Measurements from ENCODE around the gene GFER.

DNA sequence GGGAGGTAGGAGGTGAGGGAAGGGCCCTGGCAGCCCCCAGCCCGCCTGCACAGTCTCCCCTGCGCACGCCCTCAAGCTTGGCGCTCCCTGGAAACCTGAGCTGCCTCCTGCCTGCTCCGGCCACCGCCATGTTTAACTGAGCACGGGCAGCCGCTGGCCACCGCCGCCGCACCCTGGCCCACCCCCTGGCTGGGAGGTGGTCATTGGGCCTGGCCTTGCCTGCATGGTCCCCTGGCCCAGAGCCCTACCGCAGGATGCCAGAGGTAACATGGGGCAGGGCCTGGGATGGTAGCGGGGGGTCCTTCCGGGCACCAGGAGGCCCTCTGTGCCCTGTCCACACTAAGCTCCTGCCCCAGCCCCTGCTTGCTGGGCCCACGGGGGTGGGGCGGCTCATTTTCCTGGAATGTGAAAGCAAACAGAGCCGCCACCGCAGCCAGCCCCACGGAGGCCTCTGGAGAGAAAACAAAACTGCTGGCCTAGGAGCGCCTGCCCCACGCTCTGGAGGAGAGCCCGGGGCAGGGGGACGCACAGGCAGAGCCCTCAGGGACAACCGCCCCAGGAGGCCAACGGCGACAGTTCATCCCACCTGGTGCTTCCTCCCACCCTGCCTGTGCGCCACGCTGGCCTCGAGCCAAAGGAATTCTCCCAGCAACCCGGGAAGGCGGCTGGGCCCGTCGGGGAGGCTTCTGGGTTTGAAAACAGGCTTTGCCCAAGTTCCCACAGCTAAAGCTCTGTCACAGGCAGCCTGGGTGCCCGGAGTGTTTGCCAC lies 51.6 kb downstream of the GFER start:
- TF ChIP-seq POLR2A (IDR thresholded peaks at IDR 0.05; ENCODE audit: low read length) (no peak), GATA1 (IDR thresholded peaks at IDR 0.05; ENCODE audit: low read depth, low read length) (no peak)
